WTC11 (cell line): ENCODE measurements around the gene ZBTB8B. TPM values are rescaled to one million over a fixed set of nuclear protein-coding genes. Genes with fewer than 3 reads are reported as not detected.

Source experiments
- ATF1 ChIP-seq: sonication (generic); formaldehyde crosslinking; IDR thresholded peaks from 2 replicates; pipeline ENCODE4 v1.8.1; 2023; ENCODE audit warnings: mild to moderate bottlenecking, moderate library complexity, missing genetic modification reagents
- ATF2 ChIP-seq: sonication (generic); formaldehyde crosslinking; IDR thresholded peaks from 2 replicates; pipeline ENCODE4 v1.8.1; 2022; ENCODE audit warnings: low read depth, missing genetic modification reagents, borderline replicate concordance
- ATF3 ChIP-seq: sonication (generic); formaldehyde crosslinking; conservative IDR thresholded peaks from 2 replicates; pipeline ENCODE4 v1.8.1; 2022; ENCODE audit warnings: mild to moderate bottlenecking, missing genetic modification reagents
- ATF6 ChIP-seq: sonication (generic); formaldehyde crosslinking; IDR thresholded peaks from 2 replicates; pipeline ENCODE4 v1.8.1; 2023; ENCODE audit warnings: mild to moderate bottlenecking, missing genetic modification reagents
- CBFB ChIP-seq: sonication (generic); formaldehyde crosslinking; IDR thresholded peaks from 2 replicates; pipeline ENCODE4 v1.8.1; 2022; ENCODE audit warnings: mild to moderate bottlenecking, low read depth, missing genetic modification reagents
- CREM ChIP-seq: sonication (generic); formaldehyde crosslinking; IDR thresholded peaks from 2 replicates; pipeline ENCODE4 v1.8.1; 2022; ENCODE audit warnings: mild to moderate bottlenecking, missing genetic modification reagents, moderate library complexity
- E2F4 ChIP-seq: sonication (generic); formaldehyde crosslinking; IDR thresholded peaks from 2 replicates; pipeline ENCODE4 v1.8.1; 2022; ENCODE audit warnings: low read depth, mild to moderate bottlenecking, moderate library complexity, missing genetic modification reagents, borderline replicate concordance
- E2F5 ChIP-seq: sonication (generic); formaldehyde crosslinking; IDR thresholded peaks from 2 replicates; pipeline ENCODE4 v1.8.1; 2022; ENCODE audit warnings: mild to moderate bottlenecking, moderate library complexity, missing genetic modification reagents
- FOXK1 ChIP-seq: sonication (generic); formaldehyde crosslinking; IDR thresholded peaks from 2 replicates; pipeline ENCODE4 v1.8.0; 2022; ENCODE audit warnings: mild to moderate bottlenecking, moderate library complexity, missing genetic modification reagents
- GABPB1 ChIP-seq: sonication (generic); formaldehyde crosslinking; IDR thresholded peaks from 2 replicates; pipeline ENCODE4 v1.8.1; 2023; ENCODE audit warnings: mild to moderate bottlenecking, missing genetic modification reagents
- GRHL2 ChIP-seq: fragments of 250-450 bp; sonication (Bioruptor Pico); IDR thresholded peaks from 2 replicates; pipeline ENCODE4 v1.8.0; 2022; ENCODE audit warnings: mild to moderate bottlenecking, moderate library complexity; ENCODE audit not compliant: insufficient replicate concordance, severe bottlenecking
- IRF1 ChIP-seq: sonication (generic); formaldehyde crosslinking; IDR thresholded peaks from 2 replicates; pipeline ENCODE4 v1.8.0; 2023; ENCODE audit warnings: missing genetic modification reagents
- IRF2 ChIP-seq: sonication (generic); formaldehyde crosslinking; IDR thresholded peaks from 2 replicates; pipeline ENCODE4 v1.8.0; 2022; ENCODE audit warnings: low read depth, missing genetic modification reagents, borderline replicate concordance
- JAZF1 ChIP-seq: fragments of 250-450 bp; sonication (Bioruptor Pico); IDR thresholded peaks from 2 replicates; pipeline ENCODE4 v1.9.0; 2021; ENCODE audit warnings: moderate library complexity, mild to moderate bottlenecking, inconsistent platforms
- KAT7 ChIP-seq: sonication (generic); formaldehyde crosslinking; IDR thresholded peaks from 2 replicates; pipeline ENCODE4 v1.8.1; 2023; ENCODE audit warnings: missing genetic modification reagents, mild to moderate bottlenecking, borderline replicate concordance
- MAX ChIP-seq: sonication (generic); formaldehyde crosslinking; IDR thresholded peaks from 2 replicates; pipeline ENCODE4 v1.8.0; 2022; ENCODE audit warnings: mild to moderate bottlenecking, missing genetic modification reagents
- PRDM15 ChIP-seq: sonication (generic); formaldehyde crosslinking; IDR thresholded peaks from 2 replicates; pipeline ENCODE4 v1.8.0; 2022; ENCODE audit warnings: missing genetic modification reagents
- TEAD1 ChIP-seq: sonication (generic); formaldehyde crosslinking; IDR thresholded peaks from 2 replicates; pipeline ENCODE4 v1.8.0; 2022; ENCODE audit warnings: mild to moderate bottlenecking, missing genetic modification reagents
- USF1 ChIP-seq: sonication (generic); formaldehyde crosslinking; IDR thresholded peaks from 2 replicates; pipeline ENCODE4 v1.8.0; 2022; ENCODE audit warnings: mild to moderate bottlenecking, missing genetic modification reagents
- ZNF219 ChIP-seq: sonication (generic); formaldehyde crosslinking; IDR thresholded peaks from 2 replicates; pipeline ENCODE4 v1.8.0; 2023; ENCODE audit warnings: missing genetic modification reagents, mild to moderate bottlenecking, borderline replicate concordance
- ZNF416 ChIP-seq: fragments of 250-450 bp; sonication (Bioruptor Pico); IDR thresholded peaks from 2 replicates; pipeline ENCODE4 v1.9.0; 2021; ENCODE audit warnings: mild to moderate bottlenecking, inconsistent platforms
- ZNF425 ChIP-seq: fragments of 250-450 bp; sonication (Bioruptor Pico); conservative IDR thresholded peaks from 2 replicates; pipeline ENCODE4 v1.9.0; 2021; ENCODE audit warnings: mild to moderate bottlenecking
- total RNA-seq: library from RNA; stranded (reverse); gene quantifications from 3 replicates; pipeline ENCODE4 v1.2.3, GENCODE V29; 2021

Gene ZBTB8B
- total RNA-seq, 1 experiment from 2014 or later: 2.7 TPM

- TF ChIP-seq PRDM15: peak; percentile 36; the same call in 1 of the 2 replicates
- TF ChIP-seq GABPB1 (CRISPR knock-in tag): no peak
- no peak; the same call in 1 of the 2 replicates for TF ChIP-seq CBFB (CRISPR knock-in tag)
- no peak for TF ChIP-seq CREM (CRISPR knock-in tag)
- TF ChIP-seq ZNF416 (CRISPR knock-in tag): no peak; the same call in 1 of the 2 replicates
- no peak for TF ChIP-seq E2F4
- TF ChIP-seq TEAD1 (CRISPR knock-in tag): peak; percentile 40; the same call in 1 of the 2 replicates
- no peak for TF ChIP-seq ZNF425 (CRISPR knock-in tag)
- no peak for TF ChIP-seq ATF1
- TF ChIP-seq ATF6 (CRISPR knock-in tag): no peak
- peak; percentile 70; the same call in 1 of the 2 replicates for TF ChIP-seq E2F5 (CRISPR knock-in tag)
- TF ChIP-seq USF1 (CRISPR knock-in tag): no peak
- TF ChIP-seq FOXK1 (CRISPR knock-in tag): 0 out of 2 replicates have a peak, but pooled peaks have one; percentile 32
- TF ChIP-seq ATF2 (CRISPR knock-in tag): no peak
- no peak for TF ChIP-seq GRHL2 (CRISPR knock-in tag)
- TF ChIP-seq IRF1 (CRISPR knock-in tag): no peak
- TF ChIP-seq MAX (CRISPR knock-in tag): peak; percentile 62
- no peak for TF ChIP-seq IRF2
- TF ChIP-seq ZNF219: 0 out of 2 replicates have a peak, but pooled peaks have one; percentile 46
- TF ChIP-seq JAZF1 (CRISPR knock-in tag): no peak
- no peak for TF ChIP-seq KAT7 (CRISPR knock-in tag)
- no peak for TF ChIP-seq ATF3
Measured at GRCh38 chr1:32464716-32465577, at the start of gene ZBTB8B (continued).
